Occipital lobe (tissue), 2 donors: ENCODE measurements around the gene GJA3. TPM values are rescaled to one million over a fixed set of nuclear protein-coding genes. Genes with fewer than 3 reads are reported as not detected.

Source experiments
- DNase-seq: peaks from one replicate; lab custom pipeline; 2025; lab: John Stamatoyannopoulos, UW
- total RNA-seq: library from RNA; depleted of rRNA; stranded (reverse); fragments of >200 nt; gene quantifications from one replicate; pipeline ENCODE4 v1.2.3, GENCODE V29; 2014

The GJA3 gene
- total RNA-seq, 1 donor from 2014 or later: 0.16 TPM

- DNase-seq: no peak
Measured at GRCh38 chr13:20151016-20151415, 9.8 kb downstream of the GJA3 start.

- DNase-seq: no peak
Measured at GRCh38 chr13:20150561-20150960, 10.3 kb downstream of the GJA3 start.

DNA sequence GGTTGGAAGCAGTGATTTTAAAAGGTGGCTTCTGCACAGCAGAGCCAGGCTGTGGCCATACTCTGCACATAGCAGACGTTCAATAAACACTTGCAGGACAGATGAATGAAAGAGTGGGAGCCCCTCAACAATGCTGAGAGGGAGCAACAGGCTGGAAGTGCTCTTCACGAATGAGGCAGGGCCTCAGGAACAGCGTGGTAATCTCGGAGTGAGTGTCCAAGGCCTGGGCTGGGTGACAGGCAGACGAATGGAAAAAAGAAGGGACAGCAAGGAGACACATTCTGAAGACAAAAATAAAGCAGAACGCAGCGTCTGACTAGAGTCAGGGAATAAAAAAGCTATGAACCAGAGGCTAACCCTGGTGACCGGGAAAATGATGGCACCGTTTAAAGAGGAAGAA is 11.1 kb downstream of the GJA3 start:
- no peak for DNase-seq

- DNase-seq: no peak
Measured at GRCh38 chr13:20148501-20149183, 12.2 kb downstream of the GJA3 start.

DNA sequence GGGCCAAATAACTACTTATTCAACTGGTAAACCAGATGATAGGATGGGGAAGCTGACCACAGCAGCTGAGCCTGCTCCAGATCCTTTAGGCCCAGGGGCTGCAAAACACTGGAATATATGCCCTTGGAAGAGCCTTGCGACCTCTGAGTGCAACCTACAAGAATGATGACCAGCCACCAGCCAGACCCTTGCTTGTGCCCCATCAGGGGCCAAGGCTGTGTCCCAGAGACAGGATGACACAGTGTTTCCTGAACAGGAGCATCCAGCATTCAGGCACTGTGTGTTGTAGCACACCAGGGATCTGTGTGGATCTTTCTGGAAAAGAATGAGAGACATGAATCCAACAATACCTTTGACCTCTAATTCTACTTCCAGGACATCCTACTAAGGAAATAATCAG is 14.5 kb downstream of the GJA3 start:
- DNase-seq: no peak

- no peak for DNase-seq
Measured at GRCh38 chr13:20145521-20145920, 15.3 kb downstream of the GJA3 start.

DNA sequence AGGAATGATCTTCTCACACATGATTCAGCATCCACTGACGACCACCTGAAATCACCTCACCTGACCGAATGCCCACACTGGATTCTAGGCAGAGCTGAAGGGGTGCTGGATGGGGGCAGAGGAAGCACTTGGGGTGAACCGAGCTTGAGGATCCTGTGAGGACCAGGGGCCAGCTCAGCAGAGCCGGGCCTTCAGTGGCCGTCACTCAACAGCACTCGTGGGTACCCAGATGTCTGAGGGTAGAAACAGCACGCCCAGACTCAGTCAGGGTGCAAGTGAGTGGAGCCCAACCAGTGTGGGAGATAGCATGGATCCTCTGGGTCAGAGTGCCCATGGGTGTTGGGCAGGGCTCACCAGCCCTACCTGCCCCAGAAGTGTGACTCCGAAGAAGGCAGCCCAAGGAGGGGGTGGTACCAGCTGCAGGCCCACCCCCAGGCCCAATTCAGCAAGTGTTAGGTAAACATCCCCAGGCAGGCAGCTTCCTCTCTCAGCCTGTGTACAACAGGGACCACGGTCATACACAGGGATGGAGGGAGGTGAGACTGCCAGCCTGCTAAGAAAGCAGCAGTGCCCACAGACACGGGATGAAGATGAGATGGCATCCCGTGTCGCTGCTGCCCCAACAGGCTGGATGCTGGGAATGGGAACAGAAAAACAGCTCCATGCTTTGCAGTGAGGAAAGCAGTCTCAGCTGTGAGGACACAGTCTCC is 16.6 kb downstream of the GJA3 start:
- no peak for DNase-seq

DNA sequence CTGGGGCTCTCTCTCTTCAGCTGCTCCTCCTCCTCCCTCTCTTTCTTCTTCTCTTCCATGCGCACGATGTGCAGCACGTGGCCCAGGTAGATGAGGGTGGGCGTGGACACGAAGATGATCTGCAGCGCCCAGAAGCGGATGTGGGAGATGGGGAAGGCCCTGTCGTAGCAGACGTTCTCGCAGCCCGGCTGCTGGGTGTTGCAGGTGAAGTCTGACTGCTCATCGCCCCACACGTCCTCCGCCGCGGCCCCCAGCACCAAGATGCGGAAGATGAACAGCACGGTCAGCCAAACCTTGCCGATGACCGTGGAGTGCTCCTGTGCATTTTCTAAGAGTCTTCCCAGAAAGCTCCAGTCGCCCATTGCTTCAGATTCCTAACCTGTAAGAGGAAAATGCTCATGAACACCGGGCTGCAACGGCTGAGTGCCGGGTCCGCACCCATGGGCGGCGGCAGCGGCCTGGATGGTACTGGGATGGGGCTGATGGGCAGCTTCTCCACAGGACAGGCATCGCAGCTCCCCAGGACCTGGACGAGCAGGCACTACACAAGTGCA is 17.8 kb downstream of the GJA3 start:
- DNase-seq: no peak

DNA sequence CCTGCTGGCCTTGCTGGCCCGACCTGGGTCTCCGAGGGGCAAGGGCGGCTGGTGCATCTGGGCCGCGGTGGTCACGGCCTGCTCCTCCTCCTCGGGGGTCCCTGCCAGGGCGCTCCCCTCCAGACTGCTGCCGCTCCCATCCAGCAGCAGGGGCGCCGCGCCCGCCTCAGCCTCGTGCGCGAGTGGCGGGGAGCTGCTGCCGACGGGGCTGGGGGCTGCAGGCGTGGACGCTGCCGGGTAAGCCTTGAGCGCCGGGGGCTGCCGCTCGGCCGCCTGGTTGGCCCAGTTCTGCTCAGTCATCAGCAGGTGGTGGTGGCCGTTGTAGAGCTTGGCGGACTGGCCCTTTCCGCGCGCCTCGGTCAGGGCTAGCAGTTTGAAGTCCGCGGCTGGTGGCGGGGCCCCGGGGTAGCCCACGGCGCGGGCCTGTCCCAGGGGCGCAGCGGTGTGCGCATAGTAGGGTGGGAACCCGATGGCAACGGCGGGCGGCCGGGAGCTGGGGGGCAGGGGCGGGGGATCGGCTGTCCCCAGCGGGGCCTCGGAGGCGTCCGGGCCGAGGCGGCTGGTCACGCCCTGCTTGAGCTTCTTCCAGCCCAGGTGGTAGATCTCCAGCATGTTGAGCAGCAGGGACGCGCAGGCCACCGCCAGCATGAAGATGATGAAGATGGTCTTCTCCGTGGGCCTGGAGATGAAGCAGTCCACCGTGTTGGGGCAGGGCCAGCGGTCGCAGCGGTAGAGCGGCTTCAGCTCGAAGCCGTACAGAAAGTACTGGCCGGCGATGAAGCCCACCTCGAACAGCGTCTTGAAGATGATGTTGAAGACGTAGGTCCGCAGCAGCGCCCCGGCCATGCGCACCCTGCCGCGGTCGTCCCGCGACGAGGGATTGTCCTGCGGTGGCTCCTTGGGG is 18.6 kb downstream of the GJA3 start:
- no peak for DNase-seq

GRCh38 chr13:20141238-20142022 is 19.4 kb downstream of the GJA3 start:
- DNase-seq: no peak

GRCh38 chr13:20140487-20140886 is 20.4 kb downstream of the GJA3 start:
- no peak for DNase-seq

DNA sequence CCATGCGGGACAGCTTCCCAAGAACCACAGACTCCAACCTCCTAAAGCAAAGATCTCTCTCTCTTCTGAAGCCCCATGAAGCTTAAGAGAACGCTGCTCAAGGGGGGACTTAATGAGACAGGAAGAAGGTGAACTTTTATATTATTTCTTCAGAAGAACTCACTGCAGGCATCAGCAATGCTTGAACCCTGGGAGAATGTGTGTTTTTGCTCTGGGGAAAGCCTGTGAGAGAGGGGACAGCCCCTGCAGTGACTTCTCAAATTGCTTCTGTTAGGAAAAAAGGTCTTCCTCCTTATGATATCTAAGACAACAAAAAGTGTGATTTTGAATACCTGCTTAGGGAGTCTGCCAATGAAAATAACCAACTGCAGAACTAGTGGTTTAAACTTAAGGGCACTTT is 23.0 kb downstream of the GJA3 start:
- DNase-seq: no peak

DNA sequence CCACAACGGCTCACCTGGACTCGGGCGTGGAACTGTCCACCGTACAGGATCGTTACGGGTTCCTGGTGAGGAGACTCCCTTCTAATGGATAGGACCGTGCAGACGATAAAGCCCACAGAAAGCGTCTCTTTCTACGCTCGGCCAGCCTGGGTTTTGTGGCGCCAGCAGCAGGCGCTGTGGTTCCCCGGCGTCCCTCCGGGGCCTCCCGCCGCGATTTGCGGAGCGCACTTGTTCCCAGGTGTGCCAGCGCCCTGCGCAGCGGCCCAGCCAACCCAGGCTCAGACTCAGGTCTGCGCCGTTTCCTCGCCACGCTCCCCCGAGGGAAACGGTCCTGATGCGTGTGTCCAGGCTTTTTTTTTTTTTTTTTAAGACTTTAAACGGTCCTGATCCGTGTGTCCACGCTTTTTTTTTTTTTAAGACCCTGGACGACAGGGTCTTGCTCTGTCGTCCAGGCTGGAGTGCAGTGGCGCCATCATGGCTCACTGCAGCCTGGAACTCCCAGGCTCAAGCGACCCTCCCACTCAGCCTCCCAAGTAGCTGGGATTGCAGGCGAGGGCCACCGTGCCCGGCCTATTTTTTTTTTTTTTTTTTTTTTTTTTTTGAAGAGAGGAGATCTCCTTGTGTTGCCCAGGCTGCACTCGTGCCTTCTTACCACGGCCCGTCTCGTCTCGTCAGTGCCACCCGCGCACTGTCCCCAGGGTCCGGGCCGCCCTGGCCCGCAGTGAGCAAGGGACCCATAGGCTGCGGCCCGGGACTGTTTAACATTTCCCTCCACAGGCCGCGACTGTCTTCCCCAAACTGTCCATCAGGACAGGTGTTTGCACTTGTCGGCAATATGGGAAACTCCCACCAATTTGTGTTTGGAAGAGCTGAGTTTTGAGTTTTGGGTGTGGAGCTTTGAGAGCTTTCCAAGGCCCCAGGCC is 23.8 kb downstream of the GJA3 start:
- DNase-seq: no peak

- DNase-seq: no peak
Measured at GRCh38 chr13:20134732-20135131, 26.1 kb downstream of the GJA3 start.

GRCh38 chr13:20132052-20132634 is 28.7 kb downstream of the GJA3 start:
- DNase-seq: no peak

GRCh38 chr13:20131057-20131832 is 29.6 kb downstream of the GJA3 start:
- no peak for DNase-seq

DNA sequence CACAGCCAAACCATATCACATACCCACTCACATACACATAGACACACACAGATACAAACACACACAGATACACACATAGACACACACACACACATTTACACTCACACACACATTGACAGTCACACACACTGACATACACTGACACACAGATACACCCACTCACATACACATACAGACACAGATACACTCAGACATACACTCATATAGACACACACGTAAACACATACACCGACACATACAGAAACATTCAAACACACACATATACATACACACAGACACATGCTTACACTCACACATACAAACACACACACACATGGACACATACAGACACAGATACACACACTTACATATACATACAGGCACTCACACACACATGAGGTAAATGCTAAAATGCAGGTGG is 30.2 kb downstream of the GJA3 start:
- DNase-seq: no peak

DNA sequence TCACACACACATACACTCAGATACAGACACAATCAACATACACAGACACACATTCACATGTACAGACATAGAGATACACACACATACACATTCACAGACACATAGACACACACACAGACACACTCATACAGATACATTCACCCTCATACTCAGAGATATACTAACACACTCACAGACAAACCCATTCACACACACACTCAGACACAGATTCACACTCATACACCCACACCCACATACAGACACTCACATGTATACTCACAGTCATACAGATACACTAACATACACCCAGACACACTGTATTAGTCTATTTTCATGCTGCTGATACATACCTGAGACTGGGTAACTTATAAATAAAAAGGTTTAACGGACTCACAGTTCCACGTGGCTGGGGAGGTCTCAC is 30.8 kb downstream of the GJA3 start:
- no peak for DNase-seq

GRCh38 chr13:20129076-20129475 is 31.8 kb downstream of the GJA3 start:
- DNase-seq: no peak
